Measurements from ENCODE around the gene TNNC1. TPM values are rescaled to one million over a fixed set of nuclear protein-coding genes. Genes with fewer than 3 reads are reported as not detected.

TNNC1 gene
- total and polyA plus RNA-seq, 9 of the 15 experiments (the other 6 are each of a cell fraction or from before 2014, with no cell fraction given), result 0.08 to 0.85 (median 0.42) TPM; not detected in 4

- no peaks in the 10 kb centered on the region for H3K9me3 ChIP-seq (replicated peaks; ENCODE audit: control insufficient read depth, insufficient read depth, low read depth, low read length)
- no TSS peak for BruUV-seq (replicated peaks)
- 97% methylated on average over 3 of the region's 3 CpGs for WGBS (ENCODE audit: insufficient coverage, low coverage, missing lambda C conversion rate)
- TF ChIP-seq HMGXB4 (CRISPR knock-in tag; IDR thresholded peaks at IDR 0.05) (no peak), NFIC (IDR thresholded peaks at IDR 0.05) (peak; percentile 58), NR2C2 (CRISPR knock-in tag; IDR thresholded peaks at IDR 0.05) (no peak), NR2C2 (tag; IDR thresholded peaks at IDR 0.05) (no peak)
- in situ Hi-C loops (cut with MboI) (no loop called here), intact Hi-C loops (cut with micrococcal nuclease) (no loop called here)
- H3K4me3 ChIP-seq, result no peak overlapping the region
- no peak overlapping the region for H3K9ac ChIP-seq (ENCODE audit: insufficient read depth in 1 of 2, low read depth in 2 of 2, low read length in 2 of 2)
- no peak overlapping the region for H3K4me2 ChIP-seq (ENCODE audit: insufficient read depth, low read length)
- H2AFZ ChIP-seq (ENCODE audit: low read depth, low read length), result no peak overlapping the region
- DNase-seq (ENCODE audit: extremely low read depth in 1 of 4, low spot score in 3 of 4) (no peak), FAIRE-seq (no peak), ATAC-seq (no peak)
- no peaks in the 10 kb centered on the region for H3K9me1 ChIP-seq (ENCODE audit: control insufficient read depth, insufficient read depth, low read length)
- peaks cover 65% of the 10 kb centered on the region for H3K36me3 ChIP-seq (ENCODE audit: control insufficient read depth, insufficient read depth, low read length)
- no peaks in the 10 kb centered on the region for H4K20me1 ChIP-seq (replicated peaks; ENCODE audit: control insufficient read depth, insufficient read depth, low read length)
- peaks cover 11 to 14% of the 10 kb centered on the region in 2 experiments; a peak in 4 of 5 replicates for H3K4me1 ChIP-seq (replicated peaks in 1 of 2; ENCODE audit: control insufficient read depth in 2 of 2, insufficient read depth in 2 of 2, low read length in 2 of 2)
- H3K27me3 ChIP-seq (ENCODE audit: control insufficient read depth in 2 of 2, insufficient read depth in 2 of 2, low read length in 2 of 2), result no peaks in the 10 kb centered on the region
- H3K79me2 ChIP-seq (ENCODE audit: control insufficient read depth, insufficient read depth, low read length), result peaks cover 44% of the 10 kb centered on the region
- CTCF ChIA-PET (ENCODE audit: low intra/inter-chr PET ratio), result no interaction called here
- POLR2A ChIA-PET, result interaction anchor here (1.6 kb wide), 1 partner anchor 10 kb away, joined by 11 read pairs; no protein-coding TSS in a partner anchor
- H3K27ac ChIP-seq (ENCODE audit: extremely low read depth, low read depth, low read length), result no peak overlapping the region
Measured at GRCh38 chr3:52407779-52408178, 46.1 kb downstream of the TNNC1 start.

Data from K562 (cell line).